CD4-positive, alpha-beta memory T cell (primary cell): ENCODE results near the gene CUX1. TPM values are rescaled to one million over a fixed set of nuclear protein-coding genes. Genes with fewer than 3 reads are reported as not detected.
A peak's percentile ranks its signal among the peaks of the same experiment; 100 is the strongest.

Source experiments
- CTCF ChIA-PET: fragments of 350-600 bp; sonication (Branson Sonifier 250); formaldehyde crosslinking; loops from one replicate; lab custom pipeline; 2021; ENCODE audit warnings: inconsistent platforms; ENCODE audit not compliant: partially characterized antibody; lab: Charles Lee
- POLR2A ChIA-PET: fragments of 350-600 bp; sonication (Branson Sonifier 250); formaldehyde crosslinking; loops from one replicate; lab custom pipeline; 2021; ENCODE audit not compliant: partially characterized antibody; lab: Charles Lee
- DNase-seq, 5 donors: peaks; one replicate each; pipeline versions ENCODE4 v3.0.0 to v3.0.0-alpha.2; 2020 to 2022; ENCODE audit warnings: mixed read lengths in 1 of 5
- H3K27ac ChIP-seq: one replicate; pipeline ENCODE4 v1.7.0; 2013; ENCODE audit warnings: low read depth, low read length
- H3K27me3 ChIP-seq: 2 replicates; pipeline ENCODE4 v1.7.0; 2013; ENCODE audit warnings: mild to moderate bottlenecking, low read length, moderate library complexity; ENCODE audit not compliant: insufficient read depth
- H3K36me3 ChIP-seq: 2 replicates; pipeline ENCODE4 v1.7.0; 2013; ENCODE audit warnings: mild to moderate bottlenecking, low read length, moderate library complexity; ENCODE audit not compliant: insufficient read depth
- H3K4me1 ChIP-seq: 2 replicates; pipeline ENCODE4 v1.7.0; 2013; ENCODE audit warnings: mild to moderate bottlenecking, low read length, moderate library complexity; ENCODE audit not compliant: insufficient read depth
- H3K4me3 ChIP-seq, 2 donors: one replicate each; pipeline ENCODE4 v1.7.0; 2013; ENCODE audit warnings: low read length in 2 of 2, mild to moderate bottlenecking in 1 of 2
- H3K9me3 ChIP-seq, 2 donors: one replicate each; pipeline ENCODE4 v1.7.0; 2013; ENCODE audit warnings: low read length in 2 of 2, control low read depth in 1 of 2; ENCODE audit not compliant: control insufficient read depth in 1 of 2
- H3K27ac Mint-ChIP-seq, 7 donors: one replicate each; pipeline ENCODE4 v1.8.0; 2020 to 2021; ENCODE audit warnings: mixed read lengths in 7 of 7, mild to moderate bottlenecking in 6 of 7, inconsistent platforms in 3 of 7, moderate library complexity in 3 of 7
- H3K27me3 Mint-ChIP-seq, 2 donors: one replicate each; pipeline ENCODE4 v1.8.0; 2020 to 2021; ENCODE audit warnings: mixed read lengths in 2 of 2
- H3K36me3 Mint-ChIP-seq, 2 donors: one replicate each; pipeline ENCODE4 v1.8.0; 2020 to 2021; ENCODE audit warnings: mixed read lengths in 2 of 2, inconsistent platforms in 1 of 2, mild to moderate bottlenecking in 1 of 2
- H3K4me1 Mint-ChIP-seq, 4 donors: one replicate each; pipeline ENCODE4 v1.8.0; 2020 to 2021; ENCODE audit warnings: mixed read lengths in 4 of 4, mild to moderate bottlenecking in 1 of 4
- H3K4me3 Mint-ChIP-seq, 8 donors: one replicate each; pipeline ENCODE4 v1.8.0; 2020 to 2021; ENCODE audit warnings: mixed read lengths in 8 of 8, mild to moderate bottlenecking in 7 of 8, moderate library complexity in 6 of 8, inconsistent platforms in 3 of 8
- H3K9me3 Mint-ChIP-seq, 8 donors: one replicate each; pipeline ENCODE4 v1.8.0; 2020 to 2021; ENCODE audit warnings: mixed read lengths in 8 of 8, mild to moderate bottlenecking in 5 of 8, inconsistent platforms in 3 of 8, moderate library complexity in 1 of 8
- intact Hi-C: fragments of 100-400 bp; cut with micrococcal nuclease; formaldehyde crosslinking; loops from one replicate; pipeline ENCODE4 v1.15.1; 2023
- polyA plus RNA-seq, 2 donors: library from polyadenylated mRNA; unstranded; fragments of 300-500 nt; fragmentation: Illumina TruSeq; gene quantifications; one replicate each; pipeline ENCODE4 v1.2.3, GENCODE V29; 2021
- total RNA-seq, 2 experiments: library from RNA; stranded (reverse); gene quantifications; one replicate each; pipeline ENCODE4 v1.2.3, GENCODE V29; 2021

CUX1 gene
- total and polyA plus RNA-seq, 4 experiments from 2014 or later = 2.1 to 47.6 (median 36.1) TPM

DNA sequence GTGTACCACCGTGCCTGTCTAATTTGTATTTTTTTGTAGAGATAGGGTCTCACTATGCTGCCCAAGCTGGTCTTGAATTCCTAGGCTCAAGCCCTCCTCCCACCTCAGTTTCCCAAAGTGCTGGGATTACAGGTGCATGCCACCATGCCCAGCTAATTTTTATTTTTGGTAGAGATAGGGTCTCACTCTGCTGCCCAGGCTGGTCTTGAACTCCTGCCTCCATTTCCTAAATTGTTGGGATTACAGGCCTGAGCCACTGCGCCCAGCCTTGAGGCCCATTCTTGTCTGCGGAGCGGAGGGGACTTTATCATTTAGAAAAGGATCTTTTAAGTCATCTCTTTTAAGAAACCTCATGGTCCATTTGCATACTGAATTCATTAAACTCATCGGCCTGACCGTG lies 247.8 kb downstream of the CUX1 start:
- no peaks in the 10 kb centered on the region for H3K4me1 ChIP-seq
- Mint-ChIP-seq H3K4me3 (no peak overlapping the region), H3K27me3 (no peaks in the 10 kb centered on the region), H3K9me3 (peaks cover 0 to 3% (median 0%) of the 10 kb centered on the region in 8 donors), H3K4me1 (peaks cover 0 to 5% (median 3%) of the 10 kb centered on the region in 4 donors), H3K27ac (no peak overlapping the region), H3K36me3 (peaks cover 17 to 25% of the 10 kb centered on the region in 2 donors)
- peaks cover 1% of the 10 kb centered on the region for H3K36me3 ChIP-seq
- POLR2A ChIA-PET = no interaction called here
- no peak for DNase-seq
- no peaks in the 10 kb centered on the region for H3K27me3 ChIP-seq
- H3K27ac ChIP-seq = no peak overlapping the region
- CTCF ChIA-PET = no interaction called here
- H3K9me3 ChIP-seq = no peaks in the 10 kb centered on the region
- no peak overlapping the region for H3K4me3 ChIP-seq
- intact Hi-C loops = no loop called here

DNA sequence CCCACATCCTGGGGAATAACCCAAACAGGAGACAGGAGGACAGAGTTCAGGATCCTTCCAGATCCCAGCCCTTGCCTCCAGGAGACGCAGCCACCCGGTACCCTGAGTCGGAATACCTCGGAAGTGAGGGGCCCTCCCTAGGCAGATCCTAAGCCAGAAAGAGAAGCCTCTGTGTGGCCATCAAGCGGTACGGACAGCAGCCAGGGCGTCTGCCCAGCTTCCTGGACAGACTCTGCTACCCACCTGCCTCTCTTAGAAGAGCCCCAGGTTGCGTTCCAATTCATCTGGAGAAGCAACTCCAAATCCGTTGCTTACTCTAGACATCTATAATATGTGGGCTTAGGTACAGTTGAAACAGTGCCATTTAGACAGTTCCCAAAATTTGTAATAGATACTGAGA lies 249.1 kb downstream of the CUX1 start:
- ChIA-PET CTCF (no interaction called here), POLR2A (no interaction called here)
- H3K4me1 Mint-ChIP-seq = peaks cover 0 to 5% (median 3%) of the 10 kb centered on the region in 4 donors
- no peak overlapping the region for H3K4me3 Mint-ChIP-seq
- H3K9me3 Mint-ChIP-seq = peaks cover 0 to 4% (median under 1%) of the 10 kb centered on the region in 8 donors
- H3K36me3 ChIP-seq = peaks cover 5% of the 10 kb centered on the region
- H3K36me3 Mint-ChIP-seq = peaks cover 23 to 34% of the 10 kb centered on the region in 2 donors
- no peak overlapping the region for H3K4me3 ChIP-seq
- no peak for DNase-seq
- no peak overlapping the region for H3K27ac Mint-ChIP-seq
- H3K27me3 Mint-ChIP-seq = no peaks in the 10 kb centered on the region
- intact Hi-C loops = no loop called here
- no peaks in the 10 kb centered on the region for H3K27me3 ChIP-seq
- no peaks in the 10 kb centered on the region for H3K9me3 ChIP-seq
- H3K4me1 ChIP-seq = no peaks in the 10 kb centered on the region
- no peak overlapping the region for H3K27ac ChIP-seq

DNA sequence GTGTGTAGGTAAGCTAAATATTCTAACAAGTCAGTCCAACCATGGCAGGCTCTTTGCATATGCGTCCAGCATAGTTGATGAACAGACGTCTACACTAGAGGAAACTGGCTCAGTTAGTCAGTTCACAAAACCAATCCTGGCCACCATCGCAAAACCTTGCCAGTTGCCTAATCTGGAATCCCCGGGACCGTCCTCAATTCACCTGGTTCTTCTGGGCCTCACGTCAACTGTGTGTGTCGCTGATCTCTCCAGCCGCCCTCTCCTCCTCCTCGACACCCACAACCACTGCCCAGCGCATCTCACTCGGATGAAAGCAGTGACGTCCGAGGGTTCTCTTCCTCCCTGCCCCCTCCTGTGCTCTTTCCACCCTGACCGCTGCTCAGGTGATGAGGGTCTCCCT lies 251.4 kb downstream of the CUX1 start:
- H3K9me3 ChIP-seq = no peaks in the 10 kb centered on the region
- peaks cover 5% of the 10 kb centered on the region for H3K36me3 ChIP-seq
- CTCF ChIA-PET = no interaction called here
- H3K27ac Mint-ChIP-seq = no peak overlapping the region
- no peaks in the 10 kb centered on the region for H3K27me3 Mint-ChIP-seq
- DNase-seq = no peak
- no peaks in the 10 kb centered on the region for H3K27me3 ChIP-seq
- peaks cover 0 to 9% (median 4%) of the 10 kb centered on the region in 8 donors for H3K9me3 Mint-ChIP-seq
- no peaks in the 10 kb centered on the region for H3K4me1 ChIP-seq
- no peak overlapping the region for H3K4me3 ChIP-seq
- no peak overlapping the region for H3K4me3 Mint-ChIP-seq
- no peak overlapping the region for H3K27ac ChIP-seq
- POLR2A ChIA-PET = no interaction called here
- intact Hi-C loops = no loop called here
- H3K4me1 Mint-ChIP-seq = peaks cover 0 to 5% (median 2%) of the 10 kb centered on the region in 4 donors
- peaks cover 35 to 54% of the 10 kb centered on the region in 2 donors for H3K36me3 Mint-ChIP-seq

DNA sequence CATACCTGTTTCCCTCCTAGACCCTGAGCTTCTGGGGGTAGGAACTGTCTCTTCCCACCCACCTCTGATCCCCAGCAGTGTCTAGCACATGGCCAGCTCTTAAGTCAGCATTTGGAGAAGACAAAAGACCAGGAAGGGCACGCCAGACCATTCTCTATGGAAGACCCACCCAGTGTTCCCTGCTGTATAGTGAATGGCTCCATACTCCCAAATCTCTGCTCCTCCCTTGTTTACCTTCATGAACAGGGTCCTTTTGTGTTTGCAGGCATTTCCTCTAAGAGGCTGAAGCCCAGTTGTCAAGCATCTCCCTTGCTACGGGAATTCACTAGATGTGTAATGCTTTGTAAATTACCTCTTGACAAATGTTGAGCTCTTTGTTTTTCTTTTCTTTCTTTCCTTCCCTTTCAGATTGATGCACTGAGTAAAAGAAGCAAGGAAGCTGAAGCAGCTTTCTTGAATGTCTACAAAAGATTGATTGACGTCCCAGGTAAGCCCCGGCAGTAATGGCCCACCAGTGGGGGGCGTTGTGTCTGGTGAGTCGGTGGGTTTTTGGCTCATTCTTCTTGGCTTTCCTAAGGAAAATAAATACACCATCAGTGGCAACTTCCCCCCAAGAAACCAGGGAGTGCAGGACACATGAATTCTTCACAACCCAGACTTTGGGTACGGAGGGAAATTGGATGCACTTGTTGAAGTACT lies 252.7 kb downstream of the CUX1 start:
- Histone ChIP-seq H3K27me3 (no peaks in the 10 kb centered on the region), H3K9me3 (no peaks in the 10 kb centered on the region), H3K4me1 (no peaks in the 10 kb centered on the region), H3K4me3 (no peak overlapping the region), H3K27ac (no peak overlapping the region), H3K36me3 (peaks cover 5% of the 10 kb centered on the region)
- no peak for DNase-seq
- Mint-ChIP-seq H3K27ac (no peak overlapping the region), H3K4me3 (no peak overlapping the region), H3K9me3 (peaks cover 0 to 9% (median 4%) of the 10 kb centered on the region in 8 donors), H3K27me3 (no peaks in the 10 kb centered on the region), H3K4me1 (peaks cover 0 to 1% (median 0%) of the 10 kb centered on the region in 4 donors), H3K36me3 (peaks cover 35 to 58% of the 10 kb centered on the region in 2 donors)
- intact Hi-C loops = no loop called here
- CTCF ChIA-PET = no interaction called here
- POLR2A ChIA-PET = no interaction called here

DNA sequence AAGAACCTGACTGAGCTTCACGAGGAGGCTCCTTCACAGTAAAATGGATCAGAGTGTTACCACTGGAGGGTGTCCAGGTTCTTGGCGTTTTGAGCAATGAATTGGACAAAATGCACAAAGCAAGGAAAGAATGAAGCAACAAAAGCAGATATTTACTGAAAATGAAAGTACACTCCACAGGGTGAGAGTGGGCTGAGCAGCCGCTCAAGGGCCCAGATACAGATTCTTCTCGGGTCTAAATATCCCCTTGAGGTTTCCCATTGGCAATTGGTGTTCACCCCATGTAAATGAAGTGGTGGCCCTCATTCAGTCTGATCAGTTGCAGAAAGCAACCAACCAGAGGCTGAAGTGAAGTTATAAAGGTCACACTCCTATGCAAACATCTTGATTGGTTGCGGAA lies 254.6 kb downstream of the CUX1 start:
- no peak for DNase-seq
- Mint-ChIP-seq H3K27me3 (no peaks in the 10 kb centered on the region), H3K27ac (no peak overlapping the region), H3K36me3 (peaks cover 39 to 58% of the 10 kb centered on the region in 2 donors), H3K9me3 (peaks cover 0 to 9% (median 4%) of the 10 kb centered on the region in 8 donors), H3K4me3 (no peak overlapping the region), H3K4me1 (peaks cover 0 to 2% (median 0%) of the 10 kb centered on the region in 4 donors)
- Histone ChIP-seq H3K4me3 (no peak overlapping the region), H3K4me1 (no peaks in the 10 kb centered on the region), H3K27me3 (no peaks in the 10 kb centered on the region), H3K27ac (no peak overlapping the region), H3K36me3 (peaks cover 5% of the 10 kb centered on the region), H3K9me3 (no peaks in the 10 kb centered on the region)
- ChIA-PET CTCF (no interaction called here), POLR2A (no interaction called here)
- intact Hi-C loops = no loop called here

DNA sequence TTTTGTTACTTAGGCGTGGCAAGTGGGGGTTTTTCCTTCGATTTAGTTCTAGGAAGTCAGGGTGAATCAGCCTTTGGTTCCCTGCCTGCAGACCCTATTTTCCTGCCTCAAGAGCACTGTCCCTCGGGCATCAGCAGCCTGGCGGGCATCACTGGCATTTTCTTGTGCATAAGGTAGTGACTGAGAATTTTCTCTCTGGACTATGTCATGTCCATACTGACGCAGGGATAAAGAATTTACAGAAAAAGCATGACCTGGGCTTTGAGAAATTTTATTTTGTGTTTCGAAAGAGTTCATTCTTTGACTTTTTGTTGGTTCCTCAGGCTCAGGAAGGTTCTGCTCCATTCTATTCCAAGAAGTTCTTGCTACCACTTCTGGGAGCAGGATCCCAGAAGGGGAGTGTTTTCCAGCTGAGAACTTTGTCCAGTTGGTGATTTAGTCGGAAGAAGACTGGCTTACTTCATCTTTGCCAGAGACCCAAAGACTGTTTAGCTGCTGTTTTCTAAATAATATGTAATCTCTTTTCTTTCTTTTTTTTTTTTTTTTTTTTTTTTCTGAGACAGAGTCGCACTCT lies 255.3 kb downstream of the CUX1 start:
- Histone ChIP-seq H3K4me1 (no peaks in the 10 kb centered on the region), H3K4me3 (no peak overlapping the region), H3K27ac (no peak overlapping the region), H3K27me3 (no peaks in the 10 kb centered on the region), H3K36me3 (peaks cover 5% of the 10 kb centered on the region), H3K9me3 (no peaks in the 10 kb centered on the region)
- ChIA-PET CTCF (no interaction called here), POLR2A (no interaction called here)
- DNase-seq = no peak
- no peak overlapping the region for H3K27ac Mint-ChIP-seq
- no peaks in the 10 kb centered on the region for H3K27me3 Mint-ChIP-seq
- H3K4me1 Mint-ChIP-seq = peaks cover 0 to 4% (median 0%) of the 10 kb centered on the region in 4 donors
- intact Hi-C loops = no loop called here
- H3K36me3 Mint-ChIP-seq = peaks cover 41 to 58% of the 10 kb centered on the region in 2 donors
- H3K9me3 Mint-ChIP-seq = peaks cover 0 to 9% (median 4%) of the 10 kb centered on the region in 8 donors
- no peak overlapping the region for H3K4me3 Mint-ChIP-seq

DNA sequence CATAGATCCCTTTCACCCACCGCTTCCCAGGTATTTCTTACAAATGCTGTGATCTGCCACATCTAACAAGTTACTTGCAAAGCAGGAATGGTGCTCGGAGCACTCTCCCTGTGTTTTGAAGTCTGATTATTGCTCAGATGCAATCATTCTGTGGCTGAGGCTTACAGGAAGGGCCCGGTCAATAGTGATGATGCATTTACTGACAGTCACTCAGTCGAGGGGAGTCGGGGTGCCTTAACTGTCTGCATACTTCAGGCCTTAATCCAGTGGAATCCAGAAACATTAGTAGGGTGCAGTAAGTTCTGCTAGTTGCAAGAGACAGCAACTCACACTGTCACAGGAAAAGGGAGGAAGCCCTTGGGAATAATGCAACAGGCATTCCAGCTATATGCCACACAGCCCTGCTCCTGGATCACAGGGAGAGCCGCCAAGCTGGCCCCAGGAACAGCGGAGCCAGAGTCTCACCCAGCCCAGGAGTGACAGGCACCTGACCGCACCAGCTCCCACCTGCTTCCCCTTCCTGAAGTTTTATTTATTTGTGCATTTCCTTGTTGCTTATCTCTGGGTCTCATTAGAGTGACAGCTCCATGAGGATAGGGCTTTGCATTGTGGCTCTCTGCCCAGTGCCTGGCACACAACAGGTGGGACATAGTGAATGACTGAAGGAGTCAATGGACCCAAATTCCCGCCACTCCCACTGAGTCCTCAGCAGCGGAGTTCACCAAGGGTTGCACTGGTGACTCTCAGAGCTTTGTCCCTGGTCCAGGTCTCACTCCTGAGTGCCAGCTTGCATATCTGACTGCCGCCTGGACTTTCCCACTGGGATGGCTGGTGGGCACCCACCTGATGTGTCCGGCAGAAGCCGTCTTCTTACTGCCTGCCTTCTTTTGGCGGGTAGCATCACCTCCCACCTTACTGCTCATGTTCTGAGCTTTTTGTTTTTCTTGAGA lies 256.8 kb downstream of the CUX1 start:
- Histone ChIP-seq H3K27ac (no peak overlapping the region), H3K36me3 (peaks cover 5% of the 10 kb centered on the region), H3K4me1 (no peaks in the 10 kb centered on the region), H3K9me3 (no peaks in the 10 kb centered on the region), H3K27me3 (no peaks in the 10 kb centered on the region), H3K4me3 (no peak overlapping the region)
- H3K9me3 Mint-ChIP-seq = peaks cover 0 to 9% (median 4%) of the 10 kb centered on the region in 8 donors
- no peak overlapping the region for H3K4me3 Mint-ChIP-seq
- H3K27ac Mint-ChIP-seq = peak overlapping the region in 1 of 7 donors; percentile 42
- intact Hi-C loops = no loop called here
- CTCF ChIA-PET = no interaction called here
- H3K4me1 Mint-ChIP-seq = peaks cover 0 to 4% (median 0%) of the 10 kb centered on the region in 4 donors
- peaks cover 34 to 48% of the 10 kb centered on the region in 2 donors for H3K36me3 Mint-ChIP-seq
- no peak for DNase-seq
- POLR2A ChIA-PET = no interaction called here
- H3K27me3 Mint-ChIP-seq = no peaks in the 10 kb centered on the region
